H9 (cell line): ENCODE data around the gene ZNF691. TPM values are rescaled to one million over a fixed set of nuclear protein-coding genes. Genes with fewer than 3 reads are reported as not detected.

Experiments
- DNase-seq: peaks from one replicate; pipeline ENCODE4 v3.0.0-alpha.2; 2017
- H2AFZ ChIP-seq: one replicate; pipeline ENCODE4 v1.6.1; 2013; ENCODE audit warnings: mild to moderate bottlenecking, low read length, control low read depth, moderate library complexity
- H2AK5ac ChIP-seq: 2 replicates; pipeline ENCODE4 v1.6.1; 2013; ENCODE audit warnings: low read length, control low read depth, mixed read lengths; ENCODE audit not compliant: insufficient read length
- H2BK120ac ChIP-seq: one replicate; pipeline ENCODE4 v1.6.1; 2013; ENCODE audit warnings: low read depth, mild to moderate bottlenecking, low read length, control low read depth, inconsistent platforms; ENCODE audit not compliant: poor library complexity, severe bottlenecking
- H2BK12ac ChIP-seq: 2 replicates; pipeline ENCODE4 v1.6.1; 2013; ENCODE audit warnings: low read length, control low read depth, mixed read lengths, low read depth; ENCODE audit not compliant: insufficient read length
- H2BK15ac ChIP-seq: 2 replicates; pipeline ENCODE4 v1.6.1; 2013; ENCODE audit warnings: low read depth, low read length, control low read depth
- H2BK20ac ChIP-seq: one replicate; pipeline ENCODE4 v1.6.1; 2013; ENCODE audit warnings: low read depth, mild to moderate bottlenecking, low read length, control low read depth, inconsistent platforms; ENCODE audit not compliant: poor library complexity, severe bottlenecking
- H2BK5ac ChIP-seq: 2 replicates; pipeline ENCODE4 v1.6.1; 2013; ENCODE audit warnings: low read length, control low read depth, mixed read lengths; ENCODE audit not compliant: insufficient read length
- H3K14ac ChIP-seq: 2 replicates; pipeline ENCODE4 v1.6.1; 2013; ENCODE audit warnings: low read length, control low read depth; ENCODE audit not compliant: insufficient read depth
- H3K18ac ChIP-seq: 2 replicates; pipeline ENCODE4 v1.6.1; 2013; ENCODE audit warnings: low read depth, mild to moderate bottlenecking, mixed read lengths, low read length, control low read depth; ENCODE audit not compliant: insufficient read length
- H3K23ac ChIP-seq: 2 replicates; pipeline ENCODE4 v1.6.1; 2013; ENCODE audit warnings: low read length, control low read depth, mixed read lengths, low read depth; ENCODE audit not compliant: insufficient read length
- H3K23me2 ChIP-seq: 2 replicates; pipeline ENCODE4 v1.6.1; 2013; ENCODE audit warnings: low read depth, mild to moderate bottlenecking, mixed read lengths, low read length, control low read depth; ENCODE audit not compliant: insufficient read length, poor library complexity, severe bottlenecking
- H3K27ac ChIP-seq: 2 replicates; pipeline ENCODE4 v1.5.1; 2013; ENCODE audit warnings: low read length, control low read depth, mixed read lengths, low read depth; ENCODE audit not compliant: insufficient read length
- H3K27me3 ChIP-seq: 2 replicates; pipeline ENCODE4 v1.6.1; 2013; ENCODE audit warnings: low read length, control low read depth, inconsistent platforms; ENCODE audit not compliant: insufficient read depth
- H3K4ac ChIP-seq: 2 replicates; pipeline ENCODE4 v1.6.1; 2013; ENCODE audit warnings: low read depth, mild to moderate bottlenecking, control low read depth, inconsistent platforms, low read length, moderate library complexity
- H3K4me1 ChIP-seq: 2 replicates; pipeline ENCODE4 v1.6.1; 2013; ENCODE audit warnings: low read length, control low read depth, inconsistent platforms; ENCODE audit not compliant: insufficient read depth
- H3K4me2 ChIP-seq: 2 replicates; pipeline ENCODE4 v1.6.1; 2013; ENCODE audit warnings: low read length, control low read depth, mixed read lengths; ENCODE audit not compliant: insufficient read length, insufficient read depth
- H3K56ac ChIP-seq: 2 replicates; pipeline ENCODE4 v1.6.1; 2013; ENCODE audit warnings: low read depth, mild to moderate bottlenecking, mixed read lengths, low read length, control low read depth; ENCODE audit not compliant: insufficient read length
- H3K79me1 ChIP-seq: 2 replicates; pipeline ENCODE4 v1.6.1; 2013; ENCODE audit warnings: low read depth, mild to moderate bottlenecking, moderate library complexity, low read length, control low read depth, inconsistent platforms; ENCODE audit not compliant: insufficient read depth, poor library complexity, severe bottlenecking
- H3K79me2 ChIP-seq: 2 replicates; pipeline ENCODE4 v1.6.1; 2013; ENCODE audit warnings: low read length, control low read depth, inconsistent platforms; ENCODE audit not compliant: insufficient read depth
- H3K9ac ChIP-seq: 2 replicates; pipeline ENCODE4 v1.6.1; 2013; ENCODE audit warnings: low read length, control low read depth, mixed read lengths; ENCODE audit not compliant: insufficient read length; ENCODE audit errors: extremely low read depth
- H3K9me3 ChIP-seq: one replicate; pipeline ENCODE4 v1.6.1; 2013; ENCODE audit warnings: low read depth, low read length, inconsistent platforms; ENCODE audit not compliant: control insufficient read depth
- H3T11ph ChIP-seq: one replicate; pipeline ENCODE4 v1.6.1; 2013; ENCODE audit warnings: mild to moderate bottlenecking, low read length, control low read depth, inconsistent platforms
- H4K20me1 ChIP-seq: one replicate; pipeline ENCODE4 v1.6.1; 2013; ENCODE audit not compliant: control insufficient read depth, insufficient read length, insufficient read depth
- H4K5ac ChIP-seq: 2 replicates; pipeline ENCODE4 v1.6.1; 2013; ENCODE audit warnings: low read depth, mild to moderate bottlenecking, mixed read lengths, low read length, control low read depth; ENCODE audit not compliant: insufficient read length
- H4K8ac ChIP-seq: replicated peaks from 2 replicates; pipeline ENCODE4 v1.6.1; 2013; ENCODE audit warnings: low read length, control low read depth, mixed read lengths, low read depth; ENCODE audit not compliant: insufficient read length
- H4K91ac ChIP-seq: 2 replicates; pipeline ENCODE4 v1.6.1; 2013; ENCODE audit warnings: low read depth, mild to moderate bottlenecking, moderate library complexity, mixed read lengths, low read length, control low read depth; ENCODE audit not compliant: insufficient read length
- H3K27ac Mint-ChIP-seq, 3 experiments: 2 replicates in 2 of 3; 3 replicates in 1 of 3; pipeline ENCODE4 v1.8.0; 2020 to 2021; ENCODE audit warnings: mixed read lengths in 3 of 3, mild to moderate bottlenecking in 1 of 3, moderate library complexity in 1 of 3
- H3K27me3 Mint-ChIP-seq: 2 replicates; pipeline ENCODE4 v1.8.0; 2021; ENCODE audit warnings: low read depth, mild to moderate bottlenecking, moderate library complexity, mixed read lengths
- H3K36me3 Mint-ChIP-seq, 3 experiments: 2 replicates in 2 of 3; 3 replicates in 1 of 3; pipeline ENCODE4 v1.8.0; 2020 to 2021; ENCODE audit warnings: low read depth in 3 of 3, mixed read lengths in 3 of 3; ENCODE audit not compliant: insufficient read depth in 1 of 3
- H3K4me1 Mint-ChIP-seq, 2 experiments: 2 replicates each; pipeline ENCODE4 v1.8.0; 2020; ENCODE audit warnings: mixed read lengths in 2 of 2
- H3K4me3 Mint-ChIP-seq, 2 experiments: 2 replicates in 1 of 2; 3 replicates in 1 of 2; pipeline ENCODE4 v1.8.0; 2020 to 2021; ENCODE audit warnings: mild to moderate bottlenecking in 2 of 2, mixed read lengths in 2 of 2, moderate library complexity in 1 of 2
- H3K9me3 Mint-ChIP-seq, 2 experiments: 2 replicates in 1 of 2; 3 replicates in 1 of 2; pipeline ENCODE4 v1.8.0; 2020; ENCODE audit warnings: mild to moderate bottlenecking in 2 of 2, mixed read lengths in 2 of 2, moderate library complexity in 1 of 2
- CTCF ChIP-seq: fragments of 200-600 bp; sonication (generic); conservative IDR thresholded peaks from 3 replicates; pipeline ENCODE4 v1.8.0; 2021; ENCODE audit warnings: antibody characterized with exemption, mild to moderate bottlenecking
- WGBS: extraction: QIAGEN DNeasy Blood & Tissue Kit; methylation state at CpG from one replicate; pipeline ENCODE4 v1.1.7; 2013; ENCODE audit warnings: missing lambda C conversion rate, low lambda C conversion rate, mixed read lengths; ENCODE audit not compliant: insufficient read length; ENCODE audit errors: extremely low coverage; 5-methylcytosine and 5-hydroxymethylcytosine counted together
- total RNA-seq: library from RNA; stranded (reverse); gene quantifications from 2 replicates; pipeline ENCODE4 v1.2.1, GENCODE V29; 2021

Gene ZNF691
- total RNA-seq, 1 experiment from 2014 or later: 20.1 TPM

DNA sequence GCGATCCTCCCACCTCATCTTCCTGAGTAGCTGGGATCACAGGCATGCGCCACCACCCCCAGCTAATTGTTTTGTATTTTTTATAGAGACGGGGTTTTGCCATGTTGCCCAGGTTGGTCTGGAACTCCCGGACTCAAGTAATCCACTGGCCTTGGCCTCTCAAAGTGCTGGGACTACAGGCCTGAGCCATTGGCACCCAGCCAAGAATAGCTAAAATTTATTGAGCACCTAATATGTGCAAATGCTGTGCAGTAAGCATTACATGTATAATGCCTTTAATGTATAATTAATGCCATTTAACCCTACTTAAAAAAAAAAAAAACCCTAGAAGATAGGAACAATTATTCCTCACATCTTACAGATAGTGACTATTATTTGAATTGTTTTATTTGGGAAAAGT, 42.9 kb downstream of the ZNF691 start:
- no peak overlapping the region for H2BK15ac ChIP-seq

More for the DNA sequence above, 42.9 kb downstream of the ZNF691 start:
- no peak overlapping the region for H2AFZ ChIP-seq
- H3K9me3 Mint-ChIP-seq: no peaks in the 10 kb centered on the region
- no peak overlapping the region for H3K4ac ChIP-seq
- no peaks in the 10 kb centered on the region for H3K27me3 ChIP-seq
- H3K23ac ChIP-seq: no peak overlapping the region
- H3K9me3 ChIP-seq: no peaks in the 10 kb centered on the region
- TF ChIP-seq CTCF: no peak
- no peak overlapping the region for H2BK12ac ChIP-seq
- no peak overlapping the region for H2AK5ac ChIP-seq
- no peak overlapping the region for H3K18ac ChIP-seq
- H3K4me2 ChIP-seq: no peak overlapping the region
- no peak overlapping the region for H4K5ac ChIP-seq
- no peaks in the 10 kb centered on the region for H3K79me2 ChIP-seq
- H3K79me1 ChIP-seq: no peaks in the 10 kb centered on the region
- no peak overlapping the region for H3K14ac ChIP-seq
- WGBS: no CpG with 5 or more reads among the region's 4 CpGs
- H3K4me1 ChIP-seq: no peaks in the 10 kb centered on the region
- H3K27ac Mint-ChIP-seq: no peak overlapping the region
- no peak overlapping the region for H3K9ac ChIP-seq
- no peak overlapping the region for H3K4me3 Mint-ChIP-seq
- no peak overlapping the region for H4K91ac ChIP-seq
- no peak overlapping the region for H3K27ac ChIP-seq
- no peaks in the 10 kb centered on the region for H3K23me2 ChIP-seq
- no peak overlapping the region for H3K56ac ChIP-seq
- no peak for DNase-seq
- no peak overlapping the region for H2BK5ac ChIP-seq
- H2BK120ac ChIP-seq: no peak overlapping the region
- H3K4me1 Mint-ChIP-seq: no peaks in the 10 kb centered on the region
- no peak overlapping the region for H2BK20ac ChIP-seq
- no peaks in the 10 kb centered on the region; the same call in none of the 2 replicates for H3K27me3 Mint-ChIP-seq
- H4K20me1 ChIP-seq: no peaks in the 10 kb centered on the region
- H4K8ac ChIP-seq: no peak overlapping the region
- H3K36me3 Mint-ChIP-seq: no peaks in the 10 kb centered on the region
- no peak overlapping the region for H3T11ph ChIP-seq
